NT2/D1 (cell line): ENCODE data around the gene CINP.
"Not testable (repeated sequence)": the region's sequence is repeated elsewhere in the genome, so short reads cannot be mapped to it uniquely, and the experiment has no call there.

Experiments
- DNase-seq: peaks from one replicate; pipeline ENCODE4 v3.0.0-alpha.2; 2011; ENCODE audit warnings: low read depth, low spot score
- H3K27me3 ChIP-seq: 2 replicates; pipeline ENCODE4 v1.6.0; 2011; ENCODE audit warnings: mild to moderate bottlenecking; ENCODE audit not compliant: insufficient read length, insufficient read depth
- H3K36me3 ChIP-seq: 2 replicates; pipeline ENCODE4 v1.6.1; 2011; ENCODE audit warnings: mild to moderate bottlenecking, low read length, mixed read lengths; ENCODE audit not compliant: insufficient read depth, insufficient read length
- H3K4me1 ChIP-seq: 2 replicates; pipeline ENCODE4 v1.5.1; 2011; ENCODE audit not compliant: insufficient read depth, insufficient read length
- H3K4me3 ChIP-seq: 2 replicates; pipeline ENCODE4 v1.5.1; 2011; ENCODE audit warnings: low read depth; ENCODE audit not compliant: insufficient read length
- H3K9ac ChIP-seq: 2 replicates; pipeline ENCODE4 v1.6.0; 2011; ENCODE audit warnings: low read depth; ENCODE audit not compliant: insufficient read length
- H3K9me3 ChIP-seq: 2 replicates; pipeline ENCODE4 v1.5.1; 2011; ENCODE audit warnings: mild to moderate bottlenecking, low read length; ENCODE audit not compliant: insufficient read depth
- SUZ12 ChIP-seq: IDR thresholded peaks from 2 replicates; pipeline ENCODE4 v1.6.1; 2011; ENCODE audit not compliant: insufficient read length, insufficient read depth; ENCODE audit errors: extremely low read depth
- YY1 ChIP-seq: IDR thresholded peaks from 2 replicates; pipeline ENCODE4 v1.6.1; 2011; ENCODE audit not compliant: insufficient read length, insufficient read depth
- ZNF274 ChIP-seq: IDR thresholded peaks from 2 replicates; pipeline ENCODE4 v1.6.1; 2011; ENCODE audit warnings: mild to moderate bottlenecking, low read depth, low read length

The CINP gene

GRCh38 chr14:102314242-102315011, 48.3 kb downstream of the CINP start:
- Histone ChIP-seq H3K4me3 (peak overlapping the region; percentile 51), H3K9ac (peak overlapping the region; percentile 72), H3K27me3 (no peaks in the 10 kb centered on the region), H3K36me3 (no peaks in the 10 kb centered on the region), H3K4me1 (no peaks in the 10 kb centered on the region), H3K9me3 (no peaks in the 10 kb centered on the region)
- no peak for DNase-seq
- no peak for TF ChIP-seq SUZ12
- no peak for TF ChIP-seq ZNF274
- TF ChIP-seq YY1 = no peak

GRCh38 chr14:102304611-102305506, 57.8 kb downstream of the CINP start, which contains the start of gene MOK:
TSS of gene MOK (minus strand) at chr14:102305164. CDS start at chr14:102304968, 196 bp downstream.
- H3K36me3 ChIP-seq = no peaks in the 10 kb centered on the region
- no peak within 1 kb of the TSS for H3K9ac ChIP-seq
- peak within 1 kb of the TSS; percentile 72 for H3K4me3 ChIP-seq
- TF ChIP-seq YY1 (peak; percentile 70), ZNF274 (no peak)
- no peaks in the 10 kb centered on the region for H3K9me3 ChIP-seq
- H3K27me3 ChIP-seq = no peaks in the 10 kb centered on the region
- H3K4me1 ChIP-seq = no peaks in the 10 kb centered on the region
- peak; percentile 92 for DNase-seq

- Histone ChIP-seq H3K9me3 (no peaks in the 10 kb centered on the region), H3K36me3 (no peaks in the 10 kb centered on the region), H3K4me1 (no peaks in the 10 kb centered on the region), H3K4me3 (no peak overlapping the region), H3K27me3 (no peaks in the 10 kb centered on the region), H3K9ac (no peak overlapping the region)
- DNase-seq = no peak
- TF ChIP-seq SUZ12 (no peak), ZNF274 (no peak), YY1 (no peak)
These were observed 59.0 kb downstream of the CINP start for GRCh38 chr14:102303664-102304063.

- not testable (repeated sequence) for H3K9me3 ChIP-seq, H3K27me3 ChIP-seq, H3K4me3 ChIP-seq, H3K36me3 ChIP-seq, DNase-seq, H3K9ac ChIP-seq, H3K4me1 ChIP-seq
These were observed 64.2 kb downstream of the CINP start for GRCh38 chr14:102298303-102299070.
